Subcutaneous abdominal adipose tissue (tissue), 5 donors: Measurements from ENCODE around the gene SLC31A1.

Experiments used
- H3K27ac ChIP-seq: one replicate; pipeline ENCODE4 v1.7.0; 2013; ENCODE audit warnings: low read depth, mild to moderate bottlenecking, inconsistent platforms, low read length, moderate library complexity
- H3K27me3 ChIP-seq, 5 donors: one replicate each; pipeline ENCODE4 v1.7.0; 2013; ENCODE audit warnings: low read length in 5 of 5, inconsistent platforms in 1 of 5; ENCODE audit not compliant: control insufficient read depth in 5 of 5, insufficient read depth in 4 of 5
- H3K36me3 ChIP-seq, 5 donors: one replicate each; pipeline ENCODE4 v1.7.0; 2013; ENCODE audit warnings: low read length in 5 of 5; ENCODE audit not compliant: control insufficient read depth in 5 of 5, insufficient read depth in 5 of 5
- H3K4me1 ChIP-seq, 5 donors: one replicate each; pipeline ENCODE4 v1.7.0; 2013; ENCODE audit warnings: low read length in 5 of 5, mild to moderate bottlenecking in 3 of 5, moderate library complexity in 1 of 5; ENCODE audit not compliant: control insufficient read depth in 5 of 5, insufficient read depth in 5 of 5
- H3K4me3 ChIP-seq, 5 donors: one replicate each; pipeline ENCODE4 v1.7.0; 2013; ENCODE audit warnings: low read length in 5 of 5, low read depth in 1 of 5
- H3K9ac ChIP-seq, 5 donors: one replicate each; pipeline ENCODE4 v1.7.0; 2013; ENCODE audit warnings: low read length in 5 of 5, mild to moderate bottlenecking in 4 of 5, moderate library complexity in 3 of 5
- H3K9me3 ChIP-seq, 5 donors: one replicate each; pipeline ENCODE4 v1.7.0; 2013; ENCODE audit warnings: low read length in 5 of 5; ENCODE audit not compliant: control insufficient read depth in 5 of 5
- donor health status: healthy.
- donor health status: healthy.
- donor health status: healthy.
- donor health status: healthy.
- donor health status: healthy.

SLC31A1 gene

DNA sequence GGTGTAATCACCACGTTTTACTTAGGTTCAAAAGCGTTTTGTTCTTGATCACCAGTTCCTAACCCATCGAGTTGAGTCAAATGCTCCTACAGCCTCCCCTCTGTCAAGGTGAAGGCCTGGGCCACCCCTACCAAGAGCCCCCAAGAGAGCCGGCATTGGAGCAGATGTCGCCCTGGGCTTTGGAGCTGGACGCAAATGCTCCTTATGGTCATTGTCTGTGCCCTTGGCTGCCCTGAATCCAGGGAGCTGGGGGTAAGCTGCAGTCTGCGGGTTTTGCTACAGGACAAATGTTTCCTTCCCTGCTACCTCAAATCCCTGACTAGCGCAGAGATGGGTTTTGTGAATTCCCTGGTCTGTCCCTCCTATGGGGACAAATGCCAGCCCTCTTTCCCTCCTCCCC is 77.0 kb downstream of the SLC31A1 start:
- no peak overlapping the region for H3K4me3 ChIP-seq
- H3K27me3 ChIP-seq = peaks cover 0 to 4% (median 0%) of the 10 kb centered on the region in 5 donors
- H3K36me3 ChIP-seq = peaks cover 0 to 3% (median 2%) of the 10 kb centered on the region in 5 donors
- no peaks in the 10 kb centered on the region for H3K9me3 ChIP-seq
- H3K27ac ChIP-seq = no peak overlapping the region
- peaks cover 0 to 7% (median 5%) of the 10 kb centered on the region in 5 donors for H3K4me1 ChIP-seq
- H3K9ac ChIP-seq = no peak overlapping the region

DNA sequence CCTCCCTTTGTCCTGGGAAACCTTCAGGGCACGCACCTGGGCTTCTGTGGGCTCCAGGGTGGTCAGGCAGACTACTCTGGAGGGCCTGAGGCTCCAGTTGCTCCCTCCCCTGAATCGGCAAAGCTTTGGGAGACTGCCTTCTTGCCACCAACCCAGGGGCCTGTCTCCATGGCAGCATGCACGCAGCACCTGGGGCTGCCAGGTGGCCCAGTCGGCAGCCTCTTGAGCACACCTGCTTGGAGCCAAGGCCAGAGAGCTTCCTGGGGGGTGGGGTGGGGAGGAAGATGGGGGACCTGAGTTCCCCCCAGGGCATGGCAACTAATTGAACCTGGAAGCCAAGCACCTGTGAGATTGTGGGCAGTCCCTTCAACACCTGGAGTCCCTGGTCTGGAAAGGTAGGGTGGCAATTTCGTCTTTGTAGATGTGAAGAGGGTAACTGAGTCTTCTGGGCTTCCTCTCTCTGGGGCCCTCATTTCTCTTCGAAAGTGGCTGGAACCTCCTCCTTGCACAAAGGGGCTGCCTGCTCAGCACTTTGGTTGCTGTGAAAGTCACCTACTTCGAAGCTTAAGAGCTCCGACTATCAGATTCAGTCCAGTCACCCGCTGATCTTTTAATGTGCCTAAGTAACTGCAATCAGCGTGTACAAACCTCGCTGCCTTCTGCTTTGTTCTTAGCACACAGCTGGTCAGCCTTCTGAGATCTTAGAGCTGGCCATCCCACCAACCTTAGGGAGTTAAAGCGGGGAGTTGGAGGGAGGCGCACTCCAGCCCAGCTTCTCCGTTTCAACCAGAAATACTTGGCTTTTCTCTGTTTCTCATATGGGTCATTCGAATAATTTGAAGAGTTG is 77.8 kb downstream of the SLC31A1 start:
- Histone ChIP-seq H3K4me1 (peaks cover 0 to 7% (median 5%) of the 10 kb centered on the region in 5 donors), H3K4me3 (no peak overlapping the region), H3K9me3 (no peaks in the 10 kb centered on the region), H3K36me3 (no peaks in the 10 kb centered on the region), H3K27ac (no peak overlapping the region), H3K27me3 (peaks cover 0 to 4% (median 0%) of the 10 kb centered on the region in 5 donors), H3K9ac (no peak overlapping the region)

DNA sequence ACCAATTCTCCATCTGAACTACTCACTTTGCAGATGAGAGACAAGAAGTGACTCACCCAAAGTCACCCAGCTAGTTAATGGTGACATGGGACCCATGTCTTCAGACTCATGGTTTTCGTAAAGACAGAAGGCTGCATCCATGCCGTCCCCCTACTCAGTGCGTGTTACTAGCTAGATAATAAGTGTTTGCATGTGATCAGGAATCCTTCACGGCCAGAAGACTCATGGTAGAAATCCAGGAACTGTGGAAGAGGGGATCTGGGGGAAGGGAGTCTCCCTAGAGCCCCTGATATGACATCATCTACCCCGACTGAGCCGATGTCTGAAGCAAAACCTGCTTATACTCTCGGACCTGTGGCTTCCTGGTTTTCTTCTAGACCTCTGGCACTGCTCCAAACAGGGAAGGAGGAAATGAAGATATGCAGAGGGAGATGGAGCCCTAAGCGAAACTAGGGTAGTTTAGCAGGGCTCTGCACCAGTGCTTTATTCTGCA is 78.5 kb downstream of the SLC31A1 start:
- no peaks in the 10 kb centered on the region for H3K9me3 ChIP-seq
- H3K4me1 ChIP-seq = peaks cover 0 to 7% (median 5%) of the 10 kb centered on the region in 5 donors
- peaks cover 0 to 4% (median 0%) of the 10 kb centered on the region in 5 donors for H3K27me3 ChIP-seq
- no peak overlapping the region for H3K27ac ChIP-seq
- peak overlapping the region in 1 of 5 donors; percentile 33 for H3K4me3 ChIP-seq
- no peaks in the 10 kb centered on the region for H3K36me3 ChIP-seq
- no peak overlapping the region for H3K9ac ChIP-seq

DNA sequence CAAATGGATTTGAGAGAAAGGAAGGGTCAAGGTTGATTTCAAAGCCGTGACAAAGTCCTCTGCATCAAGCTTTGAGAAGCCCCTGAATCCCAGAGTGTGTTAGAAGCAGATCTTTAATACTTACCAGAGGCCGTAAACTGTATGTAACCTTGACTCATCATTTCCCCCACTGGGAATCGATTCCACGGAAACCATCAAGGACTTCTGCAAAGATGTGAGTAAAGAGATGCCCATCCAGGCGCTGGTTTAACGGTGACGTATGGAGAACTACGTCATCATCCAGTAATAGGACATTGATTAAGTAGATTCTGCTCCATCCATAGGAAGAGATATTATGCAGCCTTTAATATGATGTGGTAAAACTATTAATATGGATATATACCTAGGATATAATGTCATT is 80.2 kb downstream of the SLC31A1 start:
- H3K9ac ChIP-seq = no peak overlapping the region
- H3K27me3 ChIP-seq = peaks cover 0 to 4% (median 0%) of the 10 kb centered on the region in 5 donors
- no peaks in the 10 kb centered on the region for H3K36me3 ChIP-seq
- no peak overlapping the region for H3K4me3 ChIP-seq
- H3K4me1 ChIP-seq = peaks cover 0 to 7% (median 5%) of the 10 kb centered on the region in 5 donors
- no peaks in the 10 kb centered on the region for H3K9me3 ChIP-seq
- no peak overlapping the region for H3K27ac ChIP-seq

DNA sequence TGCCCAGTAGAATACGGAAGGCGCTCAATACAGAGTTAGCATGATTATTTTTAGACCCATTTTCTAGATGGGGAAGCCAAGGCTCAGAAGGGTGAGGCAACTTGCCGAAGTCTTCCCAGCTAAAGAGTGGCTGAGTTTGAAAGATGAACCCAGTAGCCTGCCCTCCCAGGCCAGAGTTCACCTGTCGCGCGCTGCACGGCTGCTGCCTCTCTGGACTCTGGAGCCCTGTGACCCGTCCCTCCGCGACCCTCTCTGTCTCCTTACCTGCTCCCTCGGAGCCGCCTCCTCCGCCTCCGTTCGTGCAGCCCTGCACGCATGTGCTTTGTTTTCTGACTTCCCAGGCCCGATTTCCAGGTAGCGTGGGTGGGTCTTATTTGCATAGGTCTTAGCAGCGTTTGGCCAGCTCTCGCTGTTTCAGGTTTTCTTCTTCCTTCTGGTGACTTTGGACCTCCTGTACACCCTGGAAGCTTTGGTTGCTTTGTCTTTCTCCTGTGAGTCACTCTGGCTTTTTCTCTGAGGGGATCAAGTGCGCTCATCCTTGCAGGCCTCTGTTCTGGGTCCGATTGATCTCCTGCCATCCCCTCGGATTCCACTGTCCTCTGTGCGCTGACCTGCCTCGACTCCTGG is 81.6 kb downstream of the SLC31A1 start, which contains the start of gene RNF183:
TSS of gene RNF183 (minus strand) at position 585 of the 627 bp plus-strand sequence. CDS start 5,192 bp downstream, outside the sequence.
- no peak within 1 kb of the TSS for H3K27ac ChIP-seq
- H3K27me3 ChIP-seq = peaks cover 0 to 4% (median 0%) of the 10 kb centered on the region in 5 donors
- H3K9ac ChIP-seq = no peak within 1 kb of the TSS
- peaks cover 0 to 7% (median 5%) of the 10 kb centered on the region in 5 donors for H3K4me1 ChIP-seq
- no peaks in the 10 kb centered on the region for H3K9me3 ChIP-seq
- H3K4me3 ChIP-seq = no peak within 1 kb of the TSS
- H3K36me3 ChIP-seq = no peaks in the 10 kb centered on the region

DNA sequence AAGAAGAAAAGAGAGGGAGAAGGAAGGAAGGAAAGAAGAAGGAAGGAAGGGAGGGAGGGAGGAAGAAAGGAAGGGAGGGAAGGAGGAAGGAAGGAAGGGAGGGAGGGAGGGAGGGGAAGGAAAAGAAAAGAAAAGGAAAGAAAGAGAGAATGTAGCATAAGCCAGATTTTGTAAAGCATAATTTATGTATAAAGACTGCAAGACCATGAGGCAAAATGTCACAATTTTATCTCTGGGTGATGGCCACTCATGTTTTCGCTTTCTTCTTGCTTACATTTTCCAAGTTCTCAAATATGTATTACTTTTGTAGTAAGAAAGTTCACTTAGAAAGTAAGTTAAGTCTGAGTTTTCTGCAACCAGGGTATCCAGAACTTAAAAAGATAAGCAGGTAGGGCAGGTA is 85.2 kb downstream of the SLC31A1 start:
- H3K9ac ChIP-seq = no peak overlapping the region
- no peak overlapping the region for H3K4me3 ChIP-seq
- H3K36me3 ChIP-seq = no peaks in the 10 kb centered on the region
- H3K9me3 ChIP-seq = no peaks in the 10 kb centered on the region
- H3K4me1 ChIP-seq = peaks cover 0 to 19% (median 3%) of the 10 kb centered on the region in 5 donors
- H3K27ac ChIP-seq = no peak overlapping the region
- H3K27me3 ChIP-seq = peaks cover 0 to 4% (median 0%) of the 10 kb centered on the region in 5 donors

DNA sequence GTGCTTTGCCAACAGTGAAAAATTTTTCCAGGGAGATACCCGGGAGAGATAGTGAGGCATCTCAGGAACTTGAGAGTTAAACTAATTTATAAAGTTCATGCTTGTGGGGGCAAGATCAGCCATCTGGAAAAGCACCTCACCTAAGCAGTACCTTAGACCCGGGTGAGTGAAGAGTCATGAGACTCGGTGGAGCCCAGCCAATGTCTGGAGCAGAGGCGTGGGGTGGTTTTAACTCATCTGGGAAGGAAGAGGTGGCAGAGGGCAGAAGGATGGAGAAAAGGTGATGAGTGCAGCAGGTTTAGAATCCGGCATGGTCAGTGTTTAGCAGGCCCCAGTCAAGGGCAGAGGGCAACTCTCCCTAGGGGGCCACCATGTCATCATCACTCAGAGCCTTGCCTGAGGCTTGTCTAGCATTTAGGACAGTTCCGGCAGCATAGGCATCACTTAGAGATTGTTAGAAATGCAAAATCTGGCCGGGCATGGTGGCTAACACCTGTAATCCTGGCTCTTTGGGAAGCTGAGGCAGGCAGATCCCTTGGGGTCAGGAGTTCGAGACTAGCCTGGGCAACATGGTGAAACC is 86.1 kb downstream of the SLC31A1 start:
- no peaks in the 10 kb centered on the region for H3K36me3 ChIP-seq
- no peak overlapping the region for H3K27ac ChIP-seq
- peaks cover 0 to 19% (median 8%) of the 10 kb centered on the region in 5 donors for H3K4me1 ChIP-seq
- H3K4me3 ChIP-seq = no peak overlapping the region
- H3K9me3 ChIP-seq = no peaks in the 10 kb centered on the region
- H3K9ac ChIP-seq = no peak overlapping the region
- H3K27me3 ChIP-seq = peaks cover 0 to 4% (median 0%) of the 10 kb centered on the region in 5 donors

DNA sequence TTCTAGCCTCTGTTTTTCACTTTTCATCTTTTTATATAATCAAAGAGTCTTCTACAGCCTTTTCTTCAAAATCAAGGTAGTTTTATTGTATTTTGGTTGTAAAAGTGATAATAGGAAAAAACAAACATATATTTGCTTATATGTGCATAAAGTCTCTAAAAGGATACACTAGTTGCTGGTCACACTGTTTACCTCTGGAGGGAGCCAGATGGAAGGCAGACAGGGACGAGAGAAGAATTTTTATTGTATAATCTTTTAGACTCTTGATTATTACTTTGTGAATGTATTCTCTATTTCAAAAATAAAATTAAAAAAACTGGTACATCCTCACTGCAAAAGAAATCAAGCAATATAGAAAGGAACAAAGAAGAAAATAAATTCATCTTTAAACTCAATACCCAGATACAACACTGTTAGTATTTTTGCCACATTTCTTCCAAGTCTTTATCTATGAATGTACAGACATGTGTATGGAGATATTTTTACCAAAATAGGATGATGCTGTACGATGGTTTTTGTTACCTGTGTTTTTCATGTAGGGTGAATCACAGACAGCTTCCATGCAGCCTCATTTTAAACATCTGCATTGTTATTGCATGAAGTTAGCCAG is 88.0 kb downstream of the SLC31A1 start:
- no peaks in the 10 kb centered on the region for H3K36me3 ChIP-seq
- H3K4me3 ChIP-seq = no peak overlapping the region
- H3K4me1 ChIP-seq = peaks cover 0 to 19% (median 8%) of the 10 kb centered on the region in 5 donors
- H3K27me3 ChIP-seq = no peaks in the 10 kb centered on the region
- H3K9me3 ChIP-seq = no peaks in the 10 kb centered on the region
- H3K9ac ChIP-seq = no peak overlapping the region
- no peak overlapping the region for H3K27ac ChIP-seq

DNA sequence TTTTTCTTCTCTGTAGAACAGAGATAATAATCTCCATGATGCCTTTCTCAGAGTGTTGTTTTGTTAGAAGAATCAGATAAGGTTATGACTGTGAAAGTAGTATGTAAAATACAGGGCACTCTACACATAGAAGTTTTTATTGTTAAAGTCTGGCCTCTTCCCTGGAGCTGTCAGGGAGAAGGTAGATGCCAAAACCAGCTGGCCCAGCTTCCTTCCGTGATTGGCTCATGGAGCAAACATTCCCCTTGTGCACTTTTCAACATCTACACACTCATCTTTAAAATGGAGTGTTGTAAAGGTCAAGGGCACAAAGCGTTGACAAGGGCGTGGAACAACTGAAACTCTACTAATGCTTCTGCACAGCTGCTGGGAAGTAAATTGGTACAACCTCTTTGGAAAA is 89.2 kb downstream of the SLC31A1 start:
- Histone ChIP-seq H3K36me3 (no peaks in the 10 kb centered on the region), H3K27me3 (no peaks in the 10 kb centered on the region), H3K9me3 (no peaks in the 10 kb centered on the region), H3K27ac (no peak overlapping the region), H3K4me3 (no peak overlapping the region), H3K4me1 (peaks cover 0 to 19% (median 8%) of the 10 kb centered on the region in 5 donors), H3K9ac (peak overlapping the region in 1 of 5 donors; percentile 43)
